Measurements from ENCODE around the gene THSD4.

DNA sequence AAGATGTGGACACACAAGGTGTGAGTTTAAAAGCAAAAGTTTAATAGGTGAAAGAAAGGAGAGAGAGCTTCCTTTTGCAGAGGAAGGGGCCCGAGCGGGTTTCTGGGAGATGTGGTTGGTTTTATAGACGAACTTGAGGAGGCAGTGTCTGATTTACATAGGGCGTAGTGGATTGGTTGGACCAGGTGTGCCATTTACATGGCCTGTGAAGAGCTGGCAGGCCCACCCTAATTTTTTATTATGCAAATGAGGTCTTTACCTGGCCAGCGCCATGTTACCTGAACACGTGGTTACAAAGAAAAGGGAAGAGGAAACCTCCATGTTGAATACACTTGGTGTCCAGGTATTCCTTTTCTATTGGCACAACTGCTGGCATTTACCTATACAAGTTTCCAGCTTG lies 42.8 kb upstream of the THSD4 start:
- TF ChIP-seq CTCF (IDR thresholded peaks at IDR 0.05), result no peak
- no peak for TF ChIP-seq POLR2AphosphoS5 (IDR thresholded peaks at IDR 0.05; ENCODE audit: insufficient read depth in 1 of 2, low read depth in 1 of 2)
- no peak for TF ChIP-seq POLR2A (IDR thresholded peaks at IDR 0.05)
